HG03025 (cell line): ENCODE measurements around the gene MYLK.
"Not testable (repeated sequence)": the region's sequence is repeated elsewhere in the genome, so short reads cannot be mapped to it uniquely, and the experiment has no call there.

Source experiments
- ATAC-seq: cut with Tn5 transposase; IDR thresholded peaks from one replicate; pipeline ENCODE4 v1.9.1; 2021; ENCODE audit warnings: mild to moderate bottlenecking, moderate library complexity; ENCODE audit not compliant: unreplicated experiment, low FRiP score

Gene MYLK

GRCh38 chr3:123635217-123635616 is 248.9 kb downstream of the MYLK start:
- ATAC-seq: no peak

- no peak for ATAC-seq
These were observed 249.7 kb downstream of the MYLK start for GRCh38 chr3:123634149-123635051.

GRCh38 chr3:123633530-123633929 is 250.6 kb downstream of the MYLK start:
- ATAC-seq: no peak

- ATAC-seq: no peak
These were observed 251.9 kb downstream of the MYLK start for GRCh38 chr3:123632161-123632655.

- no peak for ATAC-seq
These were observed 254.4 kb downstream of the MYLK start for GRCh38 chr3:123629747-123630047.

- no peak for ATAC-seq
These were observed 255.0 kb downstream of the MYLK start for GRCh38 chr3:123628996-123629746.

- no peak for ATAC-seq
These were observed 256.2 kb downstream of the MYLK start for GRCh38 chr3:123627673-123628670.

GRCh38 chr3:123626881-123627280 is 257.3 kb downstream of the MYLK start:
- no peak for ATAC-seq

- no peak for ATAC-seq
These were observed 259.8 kb downstream of the MYLK start for GRCh38 chr3:123624302-123624701.

- ATAC-seq: no peak
These were observed 260.7 kb downstream of the MYLK start for GRCh38 chr3:123623346-123623880.

- no peak for ATAC-seq
These were observed 261.4 kb downstream of the MYLK start for GRCh38 chr3:123622766-123623165.

GRCh38 chr3:123621850-123622189 is 262.3 kb downstream of the MYLK start:
- ATAC-seq: no peak

GRCh38 chr3:123621186-123621849 is 262.8 kb downstream of the MYLK start:
- ATAC-seq: no peak

- no peak for ATAC-seq
These were observed 263.8 kb downstream of the MYLK start for GRCh38 chr3:123620343-123620742.

- ATAC-seq: no peak
These were observed 265.2 kb downstream of the MYLK start for GRCh38 chr3:123618768-123619484.

GRCh38 chr3:123618076-123618708 is 265.9 kb downstream of the MYLK start:
- no peak for ATAC-seq

GRCh38 chr3:123616593-123616992 is 267.5 kb downstream of the MYLK start:
- no peak for ATAC-seq

GRCh38 chr3:123613543-123613942 is 270.6 kb downstream of the MYLK start:
- ATAC-seq: no peak

- ATAC-seq: not testable (repeated sequence)
These were observed 272.5 kb downstream of the MYLK start for GRCh38 chr3:123611674-123612073.
